Measurements from ENCODE around the gene HSPB6.

DNA sequence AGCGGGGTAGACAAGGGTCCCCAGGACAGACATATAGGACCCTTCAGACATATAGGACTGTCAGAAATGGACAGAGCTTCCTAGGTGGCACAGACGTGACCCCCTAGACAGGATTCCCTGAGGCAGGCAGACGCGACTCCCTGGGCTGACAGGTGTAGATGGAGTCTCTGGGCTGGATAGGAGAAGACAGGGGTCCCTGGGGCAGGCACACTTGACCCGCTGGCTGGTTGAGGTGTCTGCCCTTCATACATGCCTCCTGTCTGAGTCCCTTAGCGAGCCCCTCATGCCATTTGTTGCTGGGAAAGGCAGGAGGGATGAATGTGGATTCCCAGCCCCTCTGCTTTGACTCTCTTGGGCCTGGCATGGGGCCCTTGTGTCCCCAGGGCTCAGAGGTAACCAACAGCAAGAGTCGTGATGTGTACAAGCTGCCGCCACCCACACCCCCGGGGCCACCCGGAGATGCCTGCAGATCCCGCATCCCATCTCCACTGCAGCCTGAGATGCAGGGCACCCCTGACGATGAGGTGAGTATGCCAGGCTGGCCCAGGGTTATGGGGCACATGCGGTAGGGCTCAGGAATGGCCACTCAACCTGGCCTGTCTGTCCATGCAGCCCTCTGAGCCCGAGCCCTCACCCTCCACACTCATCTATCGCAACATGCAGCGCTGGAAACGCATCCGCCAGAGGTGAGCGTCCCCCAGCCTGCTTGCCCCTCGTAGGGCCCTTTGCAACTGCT lies 3.0 kb downstream of the HSPB6 start:
- TF ChIP-seq, protein P1, sequence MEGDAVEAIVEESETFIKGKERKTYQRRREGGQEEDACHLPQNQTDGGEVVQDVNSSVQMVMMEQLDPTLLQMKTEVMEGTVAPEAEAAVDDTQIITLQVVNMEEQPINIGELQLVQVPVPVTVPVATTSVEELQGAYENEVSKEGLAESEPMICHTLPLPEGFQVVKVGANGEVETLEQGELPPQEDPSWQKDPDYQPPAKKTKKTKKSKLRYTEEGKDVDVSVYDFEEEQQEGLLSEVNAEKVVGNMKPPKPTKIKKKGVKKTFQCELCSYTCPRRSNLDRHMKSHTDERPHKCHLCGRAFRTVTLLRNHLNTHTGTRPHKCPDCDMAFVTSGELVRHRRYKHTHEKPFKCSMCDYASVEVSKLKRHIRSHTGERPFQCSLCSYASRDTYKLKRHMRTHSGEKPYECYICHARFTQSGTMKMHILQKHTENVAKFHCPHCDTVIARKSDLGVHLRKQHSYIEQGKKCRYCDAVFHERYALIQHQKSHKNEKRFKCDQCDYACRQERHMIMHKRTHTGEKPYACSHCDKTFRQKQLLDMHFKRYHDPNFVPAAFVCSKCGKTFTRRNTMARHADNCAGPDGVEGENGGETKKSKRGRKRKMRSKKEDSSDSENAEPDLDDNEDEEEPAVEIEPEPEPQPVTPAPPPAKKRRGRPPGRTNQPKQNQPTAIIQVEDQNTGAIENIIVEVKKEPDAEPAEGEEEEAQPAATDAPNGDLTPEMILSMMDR (conservative IDR thresholded peaks at IDR 0.05): no peak
- TF ChIP-seq EZH2 (IDR thresholded peaks at IDR 0.05; ENCODE audit: low read depth): no peak
